CD14-positive monocyte (primary cell): ENCODE results near the gene KIF3A. TPM values are rescaled to one million over a fixed set of nuclear protein-coding genes. Genes with fewer than 3 reads are reported as not detected.

Experiments used
- DNase-seq, 3 donors: peaks; one replicate each; pipeline ENCODE4 v3.0.0-alpha.2; 2011 to 2022
- H2AFZ ChIP-seq: 2 replicates; pipeline ENCODE4 v1.6.0; 2012; ENCODE audit warnings: mild to moderate bottlenecking, low read depth, low read length, inconsistent platforms; ENCODE audit not compliant: insufficient read depth, poor library complexity, severe bottlenecking
- H3K27ac ChIP-seq, 2 donors: 1 replicate in 1 of 2; 2 replicates in 1 of 2; pipeline ENCODE4 v1.5.1; 2012 to 2013; ENCODE audit warnings: low read length in 2 of 2, control low read depth in 1 of 2, inconsistent platforms in 1 of 2, low read depth in 1 of 2, mild to moderate bottlenecking in 1 of 2
- H3K27me3 ChIP-seq, 2 donors: one replicate each; pipeline versions ENCODE4 v1.6.0 to v1.6.1; 2011 to 2013; ENCODE audit warnings: low read length in 2 of 2; ENCODE audit not compliant: control insufficient read depth in 2 of 2, insufficient read depth in 2 of 2
- H3K36me3 ChIP-seq, 2 donors: replicated peaks in 1 of 2; 1 replicate in 1 of 2; 2 replicates in 1 of 2; pipeline versions ENCODE4 v1.5.1 to v1.6.1; 2012 to 2013; ENCODE audit warnings: low read length in 2 of 2, control low read depth in 1 of 2, inconsistent platforms in 1 of 2, mild to moderate bottlenecking in 1 of 2; ENCODE audit not compliant: insufficient read depth in 2 of 2, control insufficient read depth in 1 of 2
- H3K4me1 ChIP-seq, 2 donors: 1 replicate in 1 of 2; 2 replicates in 1 of 2; pipeline versions ENCODE4 v1.5.1 to v1.6.1; 2012 to 2013; ENCODE audit warnings: low read length in 2 of 2, control low read depth in 1 of 2, inconsistent platforms in 1 of 2, mild to moderate bottlenecking in 1 of 2, moderate library complexity in 1 of 2; ENCODE audit not compliant: insufficient read depth in 2 of 2, control insufficient read depth in 1 of 2
- H3K4me2 ChIP-seq: replicated peaks from 2 replicates; pipeline ENCODE3; 2012; ENCODE audit warnings: low read length, moderate library complexity, mild to moderate bottlenecking; ENCODE audit not compliant: poor library complexity, severe bottlenecking; ENCODE audit errors: extremely low read depth
- H3K4me3 ChIP-seq, 3 experiments: fragments of 200-600 bp in 1 of 3; sonication (generic) in 1 of 3; replicated peaks in 1 of 3; 1 replicate in 2 of 3; 2 replicates in 1 of 3; pipeline ENCODE4 v1.5.1; 2011 to 2013; ENCODE audit warnings: low read length in 3 of 3, mild to moderate bottlenecking in 3 of 3, control low read depth in 2 of 3, low read depth in 2 of 3, inconsistent platforms in 1 of 3, moderate library complexity in 1 of 3
- H3K79me2 ChIP-seq: 2 replicates; pipeline ENCODE4 v1.6.0; 2012; ENCODE audit warnings: mild to moderate bottlenecking, control low read depth, inconsistent platforms, low read length, moderate library complexity; ENCODE audit not compliant: insufficient read depth
- H3K9ac ChIP-seq: 2 replicates; pipeline ENCODE4 v1.6.0; 2017; ENCODE audit warnings: low read length, mild to moderate bottlenecking; ENCODE audit not compliant: insufficient read depth, poor library complexity, severe bottlenecking
- H3K9me3 ChIP-seq, 2 donors: replicated peaks in 1 of 2; 1 replicate in 1 of 2; 2 replicates in 1 of 2; pipeline versions ENCODE4 v1.5.1 to v1.6.1; 2012 to 2013; ENCODE audit warnings: low read length in 2 of 2, control low read depth in 1 of 2; ENCODE audit not compliant: control insufficient read depth in 1 of 2, insufficient read depth in 1 of 2
- H4K20me1 ChIP-seq: 2 replicates; pipeline ENCODE4 v1.6.0; 2012; ENCODE audit warnings: mild to moderate bottlenecking, low read length, control low read depth, moderate library complexity; ENCODE audit not compliant: insufficient read depth
- H3K27ac Mint-ChIP-seq, 7 donors: one replicate each; pipeline ENCODE4 v1.8.0; 2020; ENCODE audit warnings: mild to moderate bottlenecking in 7 of 7, mixed read lengths in 7 of 7, moderate library complexity in 6 of 7, inconsistent platforms in 2 of 7
- H3K27me3 Mint-ChIP-seq, 3 donors: one replicate each; pipeline ENCODE4 v1.8.0; 2021 to 2022; ENCODE audit warnings: low read depth in 3 of 3, mild to moderate bottlenecking in 3 of 3, mixed read lengths in 3 of 3, moderate library complexity in 3 of 3, inconsistent platforms in 1 of 3
- H3K36me3 Mint-ChIP-seq, 2 donors: one replicate each; pipeline ENCODE4 v1.8.0; 2020; ENCODE audit warnings: mixed read lengths in 2 of 2, inconsistent platforms in 1 of 2, mild to moderate bottlenecking in 1 of 2
- H3K4me1 Mint-ChIP-seq: one replicate; pipeline ENCODE4 v1.8.0; 2020; ENCODE audit warnings: mild to moderate bottlenecking, mixed read lengths
- H3K4me3 Mint-ChIP-seq, 2 donors: one replicate each; pipeline ENCODE4 v1.8.0; 2020; ENCODE audit warnings: mild to moderate bottlenecking in 2 of 2, mixed read lengths in 2 of 2, moderate library complexity in 1 of 2
- H3K9me3 Mint-ChIP-seq, 7 donors: one replicate each; pipeline ENCODE4 v1.8.0; 2020 to 2022; ENCODE audit warnings: mixed read lengths in 7 of 7, mild to moderate bottlenecking in 6 of 7, moderate library complexity in 6 of 7, inconsistent platforms in 2 of 7
- CTCF ChIP-seq: fragments of 200-600 bp; IDR thresholded peaks from one replicate; pipeline ENCODE4 v1.8.0; 2022; ENCODE audit warnings: antibody characterized with exemption, mild to moderate bottlenecking
- WGBS: methylation state at CpG from one replicate; pipeline ENCODE4 v1.1.5; 2013; ENCODE audit warnings: missing lambda C conversion rate; ENCODE audit not compliant: insufficient coverage; 5-methylcytosine and 5-hydroxymethylcytosine counted together
- intact Hi-C, 2 donors: fragments of 100-400 bp; cut with micrococcal nuclease; formaldehyde crosslinking; loops; one replicate each; pipeline versions ENCODE4 v1.15.0 to v1.15.1; 2023
- polyA plus RNA-seq, 3 donors: library from polyadenylated mRNA; depleted of rRNA in 1 of 3; unstranded in 2 of 3; stranded (reverse) in 1 of 3; fragments of 300-500 nt in 2 of 3; fragments of >200 nt in 1 of 3; fragmentation: Illumina TruSeq in 2 of 3; gene quantifications; 1 replicate in 2 of 3; 2 replicates in 1 of 3; pipeline ENCODE4 v1.2.3, GENCODE V29; 2012 to 2021

The KIF3A gene
- polyA plus RNA-seq, 3 donors = 0.68 to 1.3 (median 1.2) TPM

- H3K36me3 ChIP-seq = no peaks in the 10 kb centered on the region
- Mint-ChIP-seq H3K9me3 (peaks cover 2 to 10% (median 5%) of the 10 kb centered on the region in 7 donors), H3K4me3 (peak overlapping the region in 1 of 2 donors; percentile 8), H3K27ac (no peak overlapping the region), H3K36me3 (no peaks in the 10 kb centered on the region), H3K27me3 (peaks cover 37 to 48% (median 45%) of the 10 kb centered on the region in 3 donors), H3K4me1 (peaks cover 17% of the 10 kb centered on the region)
- peaks cover 10 to 13% of the 10 kb centered on the region in 2 donors for H3K4me1 ChIP-seq
- no peak overlapping the region for H3K27ac ChIP-seq
- no peaks in the 10 kb centered on the region for H4K20me1 ChIP-seq
- 100% methylated on average over 1 of the region's 1 CpG for WGBS
- H3K9me3 ChIP-seq = peaks cover 5% of the 10 kb centered on the region in 2 donors
- H2AFZ ChIP-seq = no peak overlapping the region
- no peaks in the 10 kb centered on the region for H3K79me2 ChIP-seq
- TF ChIP-seq CTCF = no peak
- H3K4me3 ChIP-seq = no peak overlapping the region
- H3K9ac ChIP-seq = no peak overlapping the region
- no peak overlapping the region for H3K4me2 ChIP-seq
- no peak for DNase-seq
- intact Hi-C loops = no loop called here
- peaks cover 10 to 37% of the 10 kb centered on the region in 2 donors for H3K27me3 ChIP-seq
These were observed 1.9 kb upstream of the KIF3A start for GRCh38 chr5:132739232-132739631.

GRCh38 chr5:132737982-132738681, 786 bp upstream of the KIF3A start:
- Histone ChIP-seq H3K27me3 (peaks cover 10 to 29% of the 10 kb centered on the region in 2 donors), H2AFZ (peak overlapping the region; percentile 100), H4K20me1 (no peaks in the 10 kb centered on the region), H3K9me3 (peaks cover 5% of the 10 kb centered on the region in 2 donors), H3K4me1 (peaks cover 10 to 13% of the 10 kb centered on the region in 2 donors), H3K27ac (no peak overlapping the region), H3K36me3 (no peaks in the 10 kb centered on the region), H3K79me2 (no peaks in the 10 kb centered on the region), H3K4me2 (peak overlapping the region; percentile 91), H3K4me3 (peak overlapping the region in 1 of 3 experiments; percentile 91), H3K9ac (no peak overlapping the region)
- DNase-seq = no peak
- no peak for TF ChIP-seq CTCF
- H3K9me3 Mint-ChIP-seq = peaks cover 2 to 10% (median 5%) of the 10 kb centered on the region in 7 donors
- peaks cover 31 to 41% (median 38%) of the 10 kb centered on the region in 3 donors for H3K27me3 Mint-ChIP-seq
- peak overlapping the region; percentile 87 for H3K4me3 Mint-ChIP-seq
- H3K27ac Mint-ChIP-seq = no peak overlapping the region
- H3K36me3 Mint-ChIP-seq = no peaks in the 10 kb centered on the region
- WGBS = 86% methylated on average over 3 of the region's 9 CpGs
- intact Hi-C loops = no loop called here
- H3K4me1 Mint-ChIP-seq = peaks cover 17% of the 10 kb centered on the region
